ENCODE data around the gene TMEM205.

DNA sequence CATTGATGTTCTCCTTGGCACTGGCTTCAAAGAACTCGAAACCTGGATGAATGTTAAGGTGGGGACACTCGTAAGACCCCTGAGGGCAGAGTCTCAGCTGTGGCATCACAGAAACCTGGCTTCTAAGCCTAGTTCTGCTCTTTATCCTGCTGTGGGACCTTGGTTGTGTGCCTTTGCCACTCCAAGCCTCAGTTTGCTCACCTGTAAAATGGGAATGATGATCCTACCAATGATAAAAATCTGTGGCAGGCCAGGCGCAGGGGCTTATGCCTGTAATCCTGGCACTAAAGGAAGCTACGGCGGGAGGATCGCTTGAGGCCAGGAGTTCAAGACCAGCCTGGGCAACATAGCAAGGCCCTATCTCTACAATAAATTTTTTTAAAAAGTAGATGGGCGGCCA lies 20.5 kb downstream of the TMEM205 start:
- TF ChIP-seq EZH2 (IDR thresholded peaks at IDR 0.05; ENCODE audit: low read length, unreplicated experiment), result no peak
- TF ChIP-seq, protein P1, sequence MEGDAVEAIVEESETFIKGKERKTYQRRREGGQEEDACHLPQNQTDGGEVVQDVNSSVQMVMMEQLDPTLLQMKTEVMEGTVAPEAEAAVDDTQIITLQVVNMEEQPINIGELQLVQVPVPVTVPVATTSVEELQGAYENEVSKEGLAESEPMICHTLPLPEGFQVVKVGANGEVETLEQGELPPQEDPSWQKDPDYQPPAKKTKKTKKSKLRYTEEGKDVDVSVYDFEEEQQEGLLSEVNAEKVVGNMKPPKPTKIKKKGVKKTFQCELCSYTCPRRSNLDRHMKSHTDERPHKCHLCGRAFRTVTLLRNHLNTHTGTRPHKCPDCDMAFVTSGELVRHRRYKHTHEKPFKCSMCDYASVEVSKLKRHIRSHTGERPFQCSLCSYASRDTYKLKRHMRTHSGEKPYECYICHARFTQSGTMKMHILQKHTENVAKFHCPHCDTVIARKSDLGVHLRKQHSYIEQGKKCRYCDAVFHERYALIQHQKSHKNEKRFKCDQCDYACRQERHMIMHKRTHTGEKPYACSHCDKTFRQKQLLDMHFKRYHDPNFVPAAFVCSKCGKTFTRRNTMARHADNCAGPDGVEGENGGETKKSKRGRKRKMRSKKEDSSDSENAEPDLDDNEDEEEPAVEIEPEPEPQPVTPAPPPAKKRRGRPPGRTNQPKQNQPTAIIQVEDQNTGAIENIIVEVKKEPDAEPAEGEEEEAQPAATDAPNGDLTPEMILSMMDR (conservative IDR thresholded peaks at IDR 0.05; ENCODE audit: low read depth, low read length), result no peak
- TF ChIP-seq EZH2phosphoT487 (IDR thresholded peaks at IDR 0.05; ENCODE audit: borderline replicate concordance, low read length), result no peak
